Stimulated activated CD8-positive, alpha-beta memory T cell treated with anti-CD3 and anti-CD28 coated beads, Interleukin-4, amount 100 ng/mL, for 4 hours (primary cell): ENCODE data around the gene SS18L1.

Source experiments
- DNase-seq, 2 donors: peaks; one replicate each; pipeline ENCODE4 v3.0.0-alpha.2; 2020; ENCODE audit warnings: low read depth in 2 of 2, low spot score in 1 of 2

SS18L1 gene

DNA sequence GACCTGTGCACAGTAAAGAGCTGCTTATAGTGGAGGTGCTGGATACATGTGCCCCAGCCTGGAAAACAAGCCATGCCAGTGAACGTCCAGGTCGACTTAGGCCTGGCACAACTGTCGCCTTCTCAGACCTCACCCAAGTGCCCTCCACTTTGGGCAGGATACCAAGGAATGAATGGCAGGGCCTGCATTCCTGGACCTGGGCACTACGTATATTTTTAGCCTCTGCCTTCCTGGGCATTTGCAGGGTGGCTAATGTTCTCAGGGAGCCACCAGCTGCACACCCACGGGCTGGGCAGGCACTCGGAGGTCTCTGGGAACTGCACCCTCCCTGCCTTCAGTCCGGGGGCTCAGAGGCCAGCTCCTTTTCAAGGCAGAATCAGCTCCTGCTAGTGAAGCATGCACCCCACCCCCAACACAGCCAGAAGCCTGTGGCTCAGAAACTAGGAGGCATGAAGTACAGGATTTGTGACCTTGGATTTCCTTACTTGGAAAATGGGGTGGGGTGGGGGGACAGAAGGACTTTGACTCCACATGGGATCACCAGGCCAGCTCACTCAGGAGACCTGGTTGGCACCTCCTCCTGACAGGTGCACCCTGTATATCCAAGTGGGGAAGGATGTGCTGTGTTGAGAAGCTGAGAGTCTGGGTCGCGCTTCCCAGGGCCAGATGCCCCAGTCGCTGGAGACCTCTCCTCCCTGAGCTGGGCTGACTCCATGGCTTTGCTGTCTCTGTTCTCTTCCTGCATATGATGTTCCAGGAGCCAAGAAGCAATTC, 23.8 kb upstream of the SS18L1 start:
- DNase-seq, result no peak

DNA sequence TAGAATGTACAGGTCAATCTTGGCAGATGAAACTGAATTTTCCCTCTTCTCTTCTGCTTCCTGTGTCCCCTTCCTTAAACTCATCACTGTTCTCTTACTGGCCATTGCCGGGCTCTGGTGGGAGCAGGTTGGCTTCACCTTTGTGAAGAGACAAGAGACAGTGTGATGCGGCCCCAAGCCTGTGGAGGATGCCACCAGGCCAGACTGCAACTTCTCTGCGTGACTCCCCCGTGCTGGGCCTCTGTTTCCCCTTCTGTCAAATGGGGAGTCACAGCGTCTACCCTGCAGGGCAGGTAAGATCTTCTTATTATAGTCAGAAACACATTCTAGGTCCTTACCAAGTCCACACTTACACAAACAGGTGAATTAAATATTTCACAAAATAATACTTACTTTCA, 23.2 kb upstream of the SS18L1 start:
- DNase-seq, result no peak

DNA sequence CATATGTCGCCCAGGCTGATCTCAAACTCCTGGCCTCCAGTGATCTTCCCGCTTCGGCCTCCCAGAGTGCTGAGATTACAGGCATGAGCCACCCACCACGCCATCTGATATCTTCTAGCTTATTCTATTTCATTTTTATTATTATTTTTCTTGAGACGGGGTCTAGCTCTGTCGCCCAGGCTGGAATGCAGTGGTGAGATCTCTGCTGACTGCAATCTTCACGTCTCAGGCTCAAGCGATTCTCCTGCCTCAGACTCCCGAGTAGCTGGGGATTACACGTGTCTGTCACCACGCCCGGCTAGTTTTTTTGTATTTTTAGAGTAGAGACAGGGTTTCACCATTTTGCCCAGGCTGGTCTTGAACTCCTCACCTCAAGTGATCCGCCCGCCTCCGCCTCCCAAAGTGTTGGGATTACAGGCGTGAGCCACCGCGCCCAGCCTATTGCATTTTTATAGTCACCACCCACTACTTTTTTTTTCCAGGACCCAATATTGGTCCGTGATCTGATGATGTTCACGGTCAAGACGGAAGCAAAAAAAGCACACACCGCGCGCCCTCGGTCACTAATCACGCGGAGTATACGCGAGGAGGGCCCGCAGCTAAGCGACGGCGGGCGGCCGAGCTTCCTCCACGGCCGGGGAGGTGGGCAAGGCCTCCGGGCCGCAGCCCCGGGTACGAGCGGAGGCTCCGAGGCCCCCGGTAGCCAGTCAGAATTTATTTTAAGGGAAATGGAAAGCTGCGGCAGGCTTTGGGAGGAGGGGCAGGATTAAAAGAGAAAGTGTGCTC, 22.4 kb upstream of the SS18L1 start:
- no peak for DNase-seq

DNA sequence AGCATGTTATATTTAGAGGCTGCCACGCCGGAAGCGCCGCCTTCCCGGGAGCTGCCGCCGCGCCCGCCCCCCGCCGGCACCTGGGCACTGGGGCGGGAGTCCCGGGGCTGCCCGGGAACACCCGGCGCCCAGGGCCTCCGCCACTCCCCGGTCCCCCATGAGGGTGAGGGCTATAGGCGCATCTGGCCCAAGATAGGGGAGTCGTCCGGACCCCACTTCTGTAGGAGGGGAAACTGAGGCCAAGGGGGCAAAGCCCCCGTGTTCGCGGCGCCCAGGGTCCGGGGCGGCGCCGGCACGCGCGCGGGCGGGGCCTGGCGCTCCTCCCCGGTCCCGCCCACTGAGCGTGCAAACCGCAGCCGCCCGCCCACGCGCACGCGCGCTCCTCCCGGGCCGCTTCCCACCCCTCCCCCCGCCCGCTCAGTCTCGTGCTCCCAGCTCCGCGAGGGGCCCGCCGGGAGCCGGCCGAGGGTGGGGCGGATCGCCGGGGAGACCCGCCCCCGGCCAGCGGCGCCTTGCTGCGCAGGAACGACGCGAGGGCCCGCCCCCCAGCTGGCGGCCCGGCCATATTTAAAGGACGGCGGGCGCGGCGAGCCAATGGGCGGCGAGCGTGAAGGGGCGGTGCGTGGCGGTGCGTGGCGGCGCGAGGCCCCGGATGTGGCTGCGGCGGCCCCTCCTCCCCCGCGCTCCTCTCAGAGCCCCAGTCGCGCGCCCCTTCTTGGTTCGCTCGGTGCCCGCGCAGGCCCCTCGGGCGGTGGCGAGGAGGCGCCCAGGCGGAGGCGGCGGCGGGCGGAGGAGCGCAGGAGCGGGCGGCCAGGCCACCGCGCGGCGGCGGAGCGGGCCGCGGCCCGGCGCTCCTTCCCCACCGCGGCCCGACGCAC, 21.6 kb upstream of the SS18L1 start, which contains the start of gene LSM14B:
LSM14B (plus strand) TSS at position 700 of the 878 bp plus-strand sequence. CDS start 192 bp downstream, outside the sequence.
- peak; percentile 93 to 95 for DNase-seq

DNA sequence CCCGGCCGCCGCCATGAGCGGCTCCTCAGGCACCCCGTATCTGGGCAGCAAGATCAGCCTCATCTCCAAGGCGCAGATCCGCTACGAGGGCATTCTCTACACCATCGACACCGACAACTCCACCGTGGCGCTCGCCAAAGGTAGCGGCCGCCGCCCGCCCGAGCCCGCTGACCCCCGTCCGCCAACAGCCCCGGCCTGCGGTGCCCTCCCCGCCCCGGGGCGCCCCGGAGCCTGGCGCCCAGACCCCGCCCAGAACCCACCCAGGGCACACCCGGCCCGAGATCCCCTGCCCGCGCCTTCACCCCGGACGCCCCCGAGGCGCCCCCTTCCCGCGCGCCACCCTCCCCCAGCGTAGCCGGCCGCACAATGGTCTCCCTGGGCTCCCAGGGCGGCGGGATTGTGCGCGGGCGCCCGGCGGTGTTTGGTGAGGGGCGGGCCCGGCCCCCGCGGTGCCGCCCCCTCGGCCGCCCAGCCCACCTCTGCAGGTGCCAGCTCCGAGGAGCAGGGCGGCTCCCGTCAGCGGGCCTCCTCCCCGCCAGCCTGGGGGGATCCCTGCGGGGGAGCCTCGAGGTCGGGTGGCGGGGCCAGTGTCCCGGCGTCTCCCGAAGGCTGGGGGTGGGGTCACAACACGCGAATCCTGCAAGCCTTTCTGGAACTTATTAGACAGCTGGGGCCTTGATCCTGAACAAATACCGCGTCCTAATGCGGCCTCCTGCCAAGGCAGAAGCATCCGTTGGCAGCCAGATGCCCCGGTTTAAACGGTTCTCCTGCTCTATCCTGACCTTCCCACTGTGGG, 20.7 kb upstream of the SS18L1 start:
- no peak for DNase-seq

DNA sequence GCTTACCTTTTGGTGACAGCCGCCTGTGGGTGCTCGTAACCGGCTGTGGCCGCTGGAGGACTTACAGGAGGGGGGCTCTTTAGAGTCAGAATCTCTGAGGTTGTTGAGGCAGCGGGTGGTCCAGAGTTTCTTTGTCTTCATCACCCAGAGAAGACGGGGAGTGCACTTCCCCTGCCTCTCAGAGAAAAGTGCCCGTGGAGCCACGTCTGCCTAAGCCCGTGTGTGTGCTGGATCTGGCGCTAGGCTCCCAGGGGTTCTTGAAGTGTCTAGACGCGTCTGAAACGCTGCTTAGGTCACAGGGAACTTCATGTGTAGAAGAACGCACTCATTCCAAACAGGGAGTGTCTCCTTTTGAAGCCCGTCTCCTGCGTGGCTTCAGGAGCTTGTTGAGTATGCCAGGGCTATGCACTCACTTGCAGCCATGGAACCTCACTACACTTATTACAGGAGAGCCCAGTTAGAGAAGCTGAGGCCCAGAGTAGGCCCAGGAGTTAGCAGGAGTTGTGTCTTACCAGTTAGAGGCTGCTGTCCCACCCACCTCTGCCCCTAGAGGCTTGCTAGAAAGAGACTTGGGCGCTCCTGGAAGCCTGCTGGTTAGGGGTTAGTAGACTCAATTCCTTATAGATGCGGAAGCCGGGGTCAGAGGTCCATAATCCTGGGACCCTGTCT, 20.0 kb upstream of the SS18L1 start:
- no peak for DNase-seq

DNA sequence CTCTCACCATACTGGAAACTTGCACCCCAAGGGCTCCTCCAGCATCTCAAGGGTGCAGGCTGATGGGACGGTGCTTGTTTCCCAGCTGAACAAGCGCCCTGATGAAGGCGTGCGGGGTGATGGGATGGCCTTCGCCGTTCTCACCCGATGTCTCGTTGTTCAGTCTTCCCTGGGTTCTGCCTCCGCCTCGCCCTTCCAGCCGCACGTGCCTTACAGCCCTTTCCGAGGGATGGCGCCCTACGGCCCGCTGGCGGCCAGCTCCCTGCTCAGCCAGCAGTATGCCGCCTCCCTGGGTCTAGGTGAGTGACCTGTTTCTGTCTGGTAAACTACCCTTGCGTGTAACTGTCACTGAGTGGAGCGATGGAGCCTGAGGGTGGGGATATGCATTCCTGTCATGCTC, 17.4 kb upstream of the SS18L1 start:
- no peak for DNase-seq

DNA sequence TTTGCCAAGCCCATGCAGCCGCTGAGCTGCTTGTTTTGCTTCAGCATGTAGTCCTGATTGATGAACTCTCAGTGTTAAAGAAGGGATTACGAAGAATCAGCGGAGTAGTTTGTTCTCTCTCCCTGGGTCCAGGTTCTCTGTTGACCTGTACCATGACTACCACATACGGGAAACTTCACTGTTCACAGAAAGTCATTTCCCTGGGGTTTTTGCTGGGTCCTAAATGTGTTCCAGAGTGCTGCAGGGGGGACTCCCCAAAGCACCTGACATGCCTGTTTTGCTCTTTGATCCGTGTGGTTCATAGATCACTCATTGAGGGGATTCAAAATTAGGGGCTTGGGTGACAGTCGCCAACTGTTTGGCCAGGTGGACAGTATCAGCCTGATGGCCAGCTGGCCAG, 15.8 kb upstream of the SS18L1 start:
- DNase-seq, result no peak

DNA sequence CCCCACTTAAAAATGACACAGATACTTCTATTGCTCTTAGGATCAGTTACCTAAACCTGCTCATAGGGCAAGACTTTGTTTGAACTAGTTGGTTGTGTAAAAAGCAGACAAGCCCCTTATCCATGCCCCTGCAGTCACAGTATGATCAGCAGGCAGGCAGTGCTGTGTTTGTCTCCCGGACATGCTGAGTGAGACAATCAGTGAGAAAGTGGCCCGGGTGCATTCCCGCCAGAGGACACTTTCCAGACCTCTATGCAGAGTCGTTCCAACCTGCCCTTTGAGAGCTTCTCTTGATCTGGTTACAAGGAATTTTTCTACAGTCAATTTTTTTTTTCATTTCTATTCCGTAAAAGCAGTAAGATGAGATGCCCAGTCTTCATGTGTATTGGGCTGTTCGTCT, 15.1 kb upstream of the SS18L1 start:
- DNase-seq, result no peak

DNA sequence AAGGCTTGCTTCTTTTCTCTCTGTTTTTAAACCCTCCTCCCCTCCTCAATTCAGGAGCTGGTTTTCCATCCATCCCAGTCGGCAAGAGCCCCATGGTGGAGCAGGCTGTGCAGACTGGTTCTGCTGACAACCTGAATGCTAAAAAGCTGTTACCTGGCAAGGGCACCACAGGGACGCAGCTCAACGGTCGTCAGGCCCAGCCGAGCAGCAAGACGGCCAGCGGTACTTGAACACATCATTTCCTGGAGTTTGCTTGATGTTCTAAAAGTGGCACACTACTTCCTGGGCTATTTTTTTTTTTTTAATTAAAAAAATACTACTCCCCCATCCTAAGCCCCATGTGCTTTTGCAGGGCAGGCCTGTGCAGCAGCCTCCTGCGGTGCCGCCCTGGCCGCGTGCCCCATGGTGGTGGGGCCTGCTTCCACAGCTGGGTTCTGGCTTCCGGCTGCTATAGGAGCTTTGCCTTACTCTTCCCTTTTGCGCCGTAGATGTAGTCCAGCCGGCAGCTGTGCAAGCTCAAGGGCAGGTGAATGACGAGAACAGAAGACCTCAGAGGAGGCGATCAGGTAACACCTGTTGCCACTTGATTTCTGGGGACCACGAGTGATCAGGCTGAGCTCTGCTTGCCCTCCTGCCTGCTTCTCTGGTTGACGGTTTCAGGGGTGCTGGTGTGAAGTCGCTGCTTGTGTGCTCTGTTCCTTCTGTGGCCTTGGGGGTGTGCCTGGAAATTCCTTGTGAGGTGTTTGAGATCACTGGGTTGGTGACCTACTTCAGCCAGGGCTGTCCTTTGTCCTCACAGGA, 13.6 kb upstream of the SS18L1 start:
- DNase-seq, result no peak

DNA sequence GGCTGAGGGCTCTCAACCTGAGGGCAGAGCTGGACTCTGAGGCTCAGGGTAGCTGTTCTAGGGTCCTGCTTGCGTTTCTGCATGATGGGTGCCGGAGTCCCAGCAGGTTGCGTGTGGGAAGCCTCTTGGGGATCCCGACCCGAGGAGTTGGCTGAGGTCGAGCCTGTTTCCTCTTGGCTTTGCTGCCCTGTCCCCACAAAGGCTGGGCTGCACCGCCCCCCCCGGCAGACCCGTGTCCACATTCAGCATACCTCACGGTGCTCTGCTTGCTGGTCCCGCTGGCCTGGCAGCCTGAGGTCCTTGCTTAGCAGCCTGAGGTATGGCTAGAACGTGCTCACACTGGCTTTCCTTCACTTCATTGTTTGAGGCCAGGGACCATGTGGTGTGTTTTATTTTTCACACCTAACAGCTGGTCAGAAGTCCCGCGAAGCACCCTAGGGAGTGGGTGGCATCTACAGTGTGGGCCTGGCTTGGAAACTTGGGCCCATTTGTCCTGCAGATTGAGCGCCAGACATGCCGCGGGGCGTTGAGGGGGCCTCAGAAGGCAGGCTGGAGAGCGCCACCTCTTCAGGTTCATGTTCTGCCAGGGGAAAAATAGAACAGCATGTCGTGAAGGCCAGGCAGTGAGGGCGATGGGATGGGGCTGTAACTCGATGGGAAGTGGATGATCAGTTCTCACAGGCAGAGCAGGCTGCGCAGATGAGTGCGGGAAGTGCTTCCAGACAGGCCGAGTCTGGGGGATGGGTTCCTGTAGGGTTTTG, 11.8 kb upstream of the SS18L1 start:
- no peak for DNase-seq

DNA sequence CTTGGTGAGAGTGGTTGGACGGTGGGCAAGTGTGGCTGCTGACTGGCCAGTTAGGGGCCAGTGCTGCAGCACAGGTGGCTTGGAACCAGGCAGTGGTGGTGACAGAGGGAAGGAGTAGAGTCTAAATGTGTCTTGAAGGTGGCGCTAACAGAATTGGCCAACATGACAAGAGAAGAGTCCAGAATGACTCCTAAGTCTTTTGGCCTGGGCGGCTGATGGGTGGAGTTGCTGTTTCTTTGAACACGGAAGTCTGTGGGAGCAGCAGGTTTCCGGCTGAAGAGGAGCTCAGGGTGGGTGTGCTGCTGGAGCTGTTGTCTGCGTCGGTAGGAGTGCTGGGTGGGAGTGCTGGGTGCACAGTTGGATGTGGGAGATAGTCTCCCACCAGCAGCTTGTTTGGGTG, 11.1 kb upstream of the SS18L1 start:
- DNase-seq, result no peak

DNA sequence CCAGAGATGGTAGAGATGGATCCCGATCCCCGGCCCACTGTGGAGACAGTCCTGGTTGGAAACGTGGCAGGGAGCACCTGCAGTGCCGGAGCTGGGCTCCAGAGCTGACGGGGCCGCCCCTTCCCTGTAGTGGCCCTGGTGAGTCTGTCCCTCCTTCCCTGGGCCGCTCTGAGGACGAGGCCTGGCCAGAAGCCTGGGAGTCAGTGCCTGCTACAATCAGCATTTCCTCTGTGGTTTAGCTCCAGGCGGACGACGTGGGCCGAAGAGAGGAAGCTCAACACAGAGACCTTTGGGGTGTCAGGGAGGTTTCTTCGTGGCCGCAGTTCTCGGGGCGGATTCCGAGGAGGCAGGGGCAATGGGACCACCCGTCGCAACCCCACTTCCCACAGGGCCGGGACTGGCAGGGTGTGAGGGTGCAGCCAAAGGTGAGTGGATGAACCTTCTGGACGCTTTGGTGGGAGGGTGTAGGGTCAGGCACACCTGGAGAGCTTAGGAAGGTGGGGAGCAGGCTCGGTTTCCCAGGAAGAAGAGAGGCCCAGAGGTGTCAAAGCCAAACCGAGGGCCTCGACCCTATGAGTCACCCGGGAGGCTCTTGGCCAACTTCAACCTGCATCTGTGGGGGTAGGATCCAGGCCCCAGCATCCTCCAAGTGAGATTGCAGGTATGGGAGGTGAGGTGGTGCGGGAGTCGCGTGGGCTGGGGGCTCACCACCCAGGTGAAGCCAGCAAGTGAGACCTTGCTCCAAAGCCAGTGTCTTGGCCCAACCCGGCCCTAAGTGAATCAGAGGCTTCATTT, 10.3 kb upstream of the SS18L1 start:
- no peak for DNase-seq

DNA sequence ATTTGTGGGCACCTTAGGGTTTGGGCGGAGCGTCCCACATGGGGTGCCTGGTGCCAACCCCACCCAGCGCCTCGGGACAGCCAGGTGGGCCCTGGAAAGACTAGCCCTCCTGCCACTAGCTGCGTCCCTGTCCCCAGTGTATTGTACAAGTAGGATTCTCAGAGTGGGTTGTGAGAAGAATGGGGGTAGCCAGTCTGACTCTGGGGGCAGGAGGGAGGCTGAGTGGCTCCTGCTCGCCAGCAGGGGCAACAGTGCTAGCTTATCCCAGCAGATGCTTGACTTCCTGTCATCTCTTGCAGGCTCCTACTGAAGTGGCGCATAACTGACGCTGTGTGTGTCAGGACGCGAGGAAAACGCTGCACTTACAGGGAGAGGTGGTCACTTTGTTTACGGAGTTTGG, 9.7 kb upstream of the SS18L1 start:
- DNase-seq, result no peak

DNA sequence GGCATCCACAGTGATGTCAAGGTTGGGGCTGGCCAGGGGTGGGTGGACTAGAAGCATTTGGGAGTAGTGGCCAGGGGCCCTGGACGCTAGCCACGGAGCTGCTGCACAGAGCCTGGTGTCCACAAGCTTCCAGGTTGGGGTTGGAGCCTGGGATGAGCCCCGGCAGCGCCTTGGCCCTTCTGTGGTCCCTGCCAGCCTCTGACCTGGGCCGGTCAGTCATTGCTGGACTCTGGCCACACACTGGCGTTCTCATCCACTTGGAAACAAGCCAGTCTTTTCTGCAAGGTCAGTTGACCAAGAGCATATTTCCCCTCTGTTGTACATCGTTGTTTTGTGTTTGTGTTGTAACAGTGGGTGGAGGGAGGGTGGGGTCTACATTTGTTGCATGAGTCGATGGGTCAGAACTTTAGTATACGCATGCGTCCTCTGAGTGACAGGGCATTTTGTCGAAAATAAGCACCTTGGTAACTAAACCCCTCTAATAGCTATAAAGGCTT, 8.8 kb upstream of the SS18L1 start:
- no peak for DNase-seq

DNA sequence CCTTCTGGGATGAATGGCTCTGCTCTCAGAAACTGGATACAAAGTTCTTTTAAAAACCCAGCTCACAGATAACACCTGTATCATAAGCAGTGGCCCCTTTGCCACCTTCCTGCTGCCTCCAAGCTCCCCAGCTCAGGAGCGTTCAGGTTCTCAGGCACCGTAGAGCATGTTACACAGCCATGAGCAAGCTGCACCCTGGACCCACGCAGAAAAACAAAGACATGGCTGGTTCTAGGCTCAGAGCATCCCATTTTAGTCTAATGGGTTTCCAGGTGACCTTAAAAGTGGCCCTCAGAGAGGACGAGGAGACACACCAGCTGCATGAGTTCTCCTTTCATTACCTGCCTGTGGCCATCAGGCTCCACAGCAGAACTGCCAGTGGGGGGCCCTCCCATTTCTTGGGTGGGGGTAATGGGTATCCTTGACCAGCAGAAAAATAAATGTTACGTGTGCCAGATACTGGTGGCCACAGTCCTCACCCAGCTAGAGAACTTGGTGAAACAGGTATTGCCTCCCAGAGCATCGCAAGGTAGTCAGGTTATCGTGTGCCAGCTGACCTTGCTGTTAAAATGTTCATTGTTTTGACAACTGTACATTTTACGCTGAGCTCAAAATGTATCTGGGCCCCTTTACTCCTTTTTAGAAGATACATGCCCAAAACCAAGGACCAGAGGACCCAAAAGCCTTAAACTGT, 7.8 kb upstream of the SS18L1 start:
- no peak for DNase-seq
